BLaER1 (cell line): Measurements from ENCODE around the gene JCAD.

Source experiments
- H3K27ac ChIP-seq: shearing (Covaris generic); formaldehyde crosslinking; 2 replicates; pipeline ENCODE4 v1.8.1; 2022
- H3K27me3 ChIP-seq: shearing (Covaris generic); formaldehyde crosslinking; 2 replicates; pipeline ENCODE4 v1.8.1; 2022
- H3K36me3 ChIP-seq: shearing (Covaris generic); formaldehyde crosslinking; 2 replicates; pipeline ENCODE4 v1.8.1; 2022
- H3K4me1 ChIP-seq: shearing (Covaris generic); formaldehyde crosslinking; 2 replicates; pipeline ENCODE4 v1.8.1; 2022
- H3K4me2 ChIP-seq: shearing (Covaris generic); formaldehyde crosslinking; 2 replicates; pipeline ENCODE4 v1.8.1; 2022
- H3K4me3 ChIP-seq: shearing (Covaris generic); formaldehyde crosslinking; 2 replicates; pipeline ENCODE4 v1.8.1; 2022
- H3K9ac ChIP-seq: shearing (Covaris generic); formaldehyde crosslinking; 2 replicates; pipeline ENCODE4 v1.8.1; 2022
- H3K9me3 ChIP-seq: shearing (Covaris generic); formaldehyde crosslinking; 2 replicates; pipeline ENCODE4 v1.8.1; 2022
- H4K20me1 ChIP-seq: shearing (Covaris generic); formaldehyde crosslinking; 2 replicates; pipeline ENCODE4 v1.8.1; 2022
- Cebpa-rat ChIP-seq: shearing (Covaris generic); IDR thresholded peaks from 2 replicates; pipeline ENCODE4 v1.8.1; 2022

The JCAD gene

GRCh38 chr10:30057894-30058556, 1.4 kb downstream of the JCAD start:
- H3K9me3 ChIP-seq, result no peaks in the 10 kb centered on the region
- H3K4me1 ChIP-seq, result peaks cover 13% of the 10 kb centered on the region
- H4K20me1 ChIP-seq, result no peaks in the 10 kb centered on the region
- TF ChIP-seq Cebpa-rat, result no peak
- H3K4me3 ChIP-seq, result no peak overlapping the region
- H3K27me3 ChIP-seq, result peaks cover 20% of the 10 kb centered on the region
- H3K27ac ChIP-seq, result no peak overlapping the region
- peak overlapping the region; percentile 95; the same call in 1 of the 2 replicates for H3K4me2 ChIP-seq
- no peaks in the 10 kb centered on the region for H3K36me3 ChIP-seq
- no peak overlapping the region for H3K9ac ChIP-seq

DNA sequence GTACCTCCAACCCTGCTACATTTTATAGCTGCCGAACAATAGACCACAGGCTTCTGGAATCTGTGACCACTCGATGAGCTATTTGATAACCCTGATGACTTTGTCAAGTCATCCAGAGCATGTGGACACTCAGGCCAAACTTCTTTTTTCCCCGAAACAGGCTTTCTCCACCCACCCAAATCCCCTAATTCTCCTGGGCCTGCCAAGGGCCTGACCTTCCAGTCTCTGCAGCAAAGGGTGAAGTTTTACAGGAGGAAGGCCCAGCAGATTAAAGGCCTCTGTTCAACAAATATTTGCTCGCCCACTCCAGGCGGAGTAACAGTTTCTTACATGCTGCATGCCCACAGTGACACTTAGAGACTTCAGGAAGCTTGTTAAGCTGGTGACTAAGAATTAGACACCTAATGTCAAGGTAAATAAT, 2.0 kb downstream of the JCAD start:
- Histone ChIP-seq H4K20me1 (no peaks in the 10 kb centered on the region), H3K27ac (no peak overlapping the region), H3K27me3 (peaks cover 20% of the 10 kb centered on the region), H3K4me1 (peaks cover 13% of the 10 kb centered on the region), H3K4me3 (no peak overlapping the region), H3K36me3 (no peaks in the 10 kb centered on the region), H3K9ac (no peak overlapping the region), H3K9me3 (no peaks in the 10 kb centered on the region), H3K4me2 (no peak overlapping the region)
- TF ChIP-seq Cebpa-rat, result no peak

DNA sequence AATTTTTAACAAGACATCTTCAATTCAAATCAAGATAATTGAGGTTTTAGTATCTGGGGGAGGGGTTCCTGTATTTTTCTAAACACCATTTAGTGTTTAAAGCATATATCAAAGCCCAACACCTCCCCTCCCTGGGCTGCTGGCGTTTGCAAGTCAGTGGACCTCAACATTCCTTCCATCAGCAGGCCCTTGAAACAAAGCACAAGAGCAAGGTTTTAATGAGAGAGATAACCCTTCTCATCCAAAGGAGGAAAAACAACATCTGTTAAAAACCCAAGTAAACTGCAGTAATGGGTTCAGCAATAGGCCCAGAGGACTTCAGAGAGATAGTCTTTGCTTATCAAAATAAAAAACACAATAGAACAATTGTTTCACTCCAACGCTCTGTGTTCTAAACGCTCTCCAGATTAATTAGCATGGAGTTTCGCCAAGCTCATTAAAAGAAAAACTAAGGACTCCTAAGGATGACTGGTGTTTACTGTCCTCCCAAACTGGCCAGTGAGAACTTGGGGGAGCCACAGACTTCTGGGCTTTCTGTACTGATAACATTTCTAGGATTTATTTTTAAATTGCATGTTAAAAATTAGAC, 2.5 kb downstream of the JCAD start:
- no peaks in the 10 kb centered on the region for H3K36me3 ChIP-seq
- H4K20me1 ChIP-seq, result no peaks in the 10 kb centered on the region
- H3K9me3 ChIP-seq, result no peaks in the 10 kb centered on the region
- no peak overlapping the region for H3K9ac ChIP-seq
- no peak overlapping the region for H3K27ac ChIP-seq
- H3K27me3 ChIP-seq, result peaks cover 20% of the 10 kb centered on the region
- H3K4me2 ChIP-seq, result no peak overlapping the region
- peaks cover 13% of the 10 kb centered on the region for H3K4me1 ChIP-seq
- no peak for TF ChIP-seq Cebpa-rat
- H3K4me3 ChIP-seq, result no peak overlapping the region

DNA sequence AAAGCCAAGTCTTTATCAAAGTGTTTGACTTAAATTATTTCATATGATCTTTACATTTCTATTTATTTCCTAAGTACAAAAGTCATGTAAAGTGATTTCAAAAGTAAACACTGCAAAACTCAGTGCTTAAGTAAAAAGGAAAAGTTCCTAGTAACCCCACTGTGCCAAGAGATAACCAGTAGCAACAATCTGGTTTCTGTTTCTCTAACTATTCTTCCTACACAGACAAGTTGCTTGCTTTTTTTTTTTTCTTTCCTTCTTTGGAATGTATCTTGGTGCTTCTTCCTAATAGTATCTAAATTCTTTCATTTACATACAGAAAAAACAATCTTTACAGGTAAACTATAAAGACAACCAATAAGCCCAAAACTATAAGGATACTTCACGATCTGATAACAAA, 3.1 kb downstream of the JCAD start:
- H3K27ac ChIP-seq, result no peak overlapping the region
- no peak overlapping the region for H3K4me2 ChIP-seq
- H3K36me3 ChIP-seq, result no peaks in the 10 kb centered on the region
- H3K9ac ChIP-seq, result no peak overlapping the region
- no peaks in the 10 kb centered on the region for H4K20me1 ChIP-seq
- H3K4me3 ChIP-seq, result no peak overlapping the region
- H3K4me1 ChIP-seq, result peaks cover 13% of the 10 kb centered on the region
- H3K9me3 ChIP-seq, result no peaks in the 10 kb centered on the region
- peaks cover 20% of the 10 kb centered on the region for H3K27me3 ChIP-seq
- TF ChIP-seq Cebpa-rat, result no peak

GRCh38 chr10:30055226-30055662, 4.1 kb downstream of the JCAD start:
- H3K4me1 ChIP-seq, result peaks cover 13% of the 10 kb centered on the region
- no peak overlapping the region for H3K4me2 ChIP-seq
- no peaks in the 10 kb centered on the region for H4K20me1 ChIP-seq
- no peak overlapping the region for H3K9ac ChIP-seq
- H3K9me3 ChIP-seq, result no peaks in the 10 kb centered on the region
- no peak overlapping the region for H3K27ac ChIP-seq
- H3K4me3 ChIP-seq, result no peak overlapping the region
- H3K36me3 ChIP-seq, result no peaks in the 10 kb centered on the region
- TF ChIP-seq Cebpa-rat, result no peak
- H3K27me3 ChIP-seq, result peaks cover 20% of the 10 kb centered on the region

- Histone ChIP-seq H3K9me3 (no peaks in the 10 kb centered on the region), H3K27me3 (no peaks in the 10 kb centered on the region), H3K36me3 (no peaks in the 10 kb centered on the region), H3K4me2 (no peak overlapping the region), H3K9ac (no peak overlapping the region), H3K27ac (no peak overlapping the region), H4K20me1 (no peaks in the 10 kb centered on the region), H3K4me3 (no peak overlapping the region), H3K4me1 (peaks cover 26% of the 10 kb centered on the region)
- no peak for TF ChIP-seq Cebpa-rat
Observed at GRCh38 chr10:30052062-30052461, 7.3 kb downstream of the JCAD start.

- Histone ChIP-seq H3K4me1 (peaks cover 26% of the 10 kb centered on the region), H3K4me2 (no peak overlapping the region), H3K27ac (no peak overlapping the region), H4K20me1 (no peaks in the 10 kb centered on the region), H3K9ac (no peak overlapping the region), H3K9me3 (no peaks in the 10 kb centered on the region), H3K36me3 (no peaks in the 10 kb centered on the region), H3K4me3 (no peak overlapping the region), H3K27me3 (no peaks in the 10 kb centered on the region)
- no peak for TF ChIP-seq Cebpa-rat
Observed at GRCh38 chr10:30051220-30051619, 8.2 kb downstream of the JCAD start.

- TF ChIP-seq Cebpa-rat, result no peak
- no peaks in the 10 kb centered on the region for H3K9me3 ChIP-seq
Observed at GRCh38 chr10:30050411-30050810, 9.0 kb downstream of the JCAD start.

DNA sequence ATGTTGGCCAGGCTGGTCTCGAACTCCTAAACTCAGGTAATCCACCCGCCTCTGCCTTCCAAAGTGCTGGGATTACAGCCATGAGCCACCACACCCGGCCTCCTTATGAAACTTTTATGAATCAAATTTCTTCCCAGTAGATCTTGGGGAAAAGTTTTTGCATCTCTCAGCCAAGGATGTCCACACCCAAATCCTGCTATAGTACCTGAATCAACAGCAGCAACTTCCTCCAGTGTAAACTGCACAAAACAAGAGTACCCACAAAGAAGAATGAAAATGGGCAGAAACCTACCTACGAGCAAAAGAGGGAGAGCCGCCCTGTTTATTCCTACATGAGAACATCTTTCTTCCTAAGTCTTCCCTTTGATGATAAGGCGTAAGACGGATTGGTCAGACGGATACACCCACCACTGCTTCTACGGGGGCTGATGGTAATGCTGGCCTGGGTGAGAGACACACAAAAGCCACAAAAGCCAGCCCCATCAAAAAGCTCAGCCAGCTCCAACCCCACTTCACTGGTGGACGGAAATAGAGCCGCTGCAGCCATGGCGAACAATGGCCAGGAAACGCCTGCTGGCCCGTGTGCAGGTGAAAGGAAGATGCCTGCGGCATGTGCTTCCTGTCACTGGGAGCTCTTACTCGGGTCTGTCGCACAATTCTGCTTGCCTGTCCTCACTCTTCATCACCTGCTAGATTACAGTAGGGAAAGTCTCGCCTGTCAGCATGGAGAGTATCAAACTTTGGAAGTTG, 10.4 kb downstream of the JCAD start:
- Histone ChIP-seq H3K4me2 (peak overlapping the region; percentile 80), H3K4me3 (no peak overlapping the region), H4K20me1 (no peaks in the 10 kb centered on the region), H3K27me3 (no peaks in the 10 kb centered on the region), H3K4me1 (peaks cover 26% of the 10 kb centered on the region), H3K9ac (no peak overlapping the region), H3K27ac (no peak overlapping the region), H3K9me3 (no peaks in the 10 kb centered on the region), H3K36me3 (no peaks in the 10 kb centered on the region)
- no peak for TF ChIP-seq Cebpa-rat

More at GRCh38 chr10:30050411-30050810, 9.0 kb downstream of the JCAD start:
- Histone ChIP-seq H3K4me1 (peaks cover 26% of the 10 kb centered on the region), H3K36me3 (no peaks in the 10 kb centered on the region), H3K4me3 (no peak overlapping the region), H3K4me2 (no peak overlapping the region), H4K20me1 (no peaks in the 10 kb centered on the region), H3K9ac (no peak overlapping the region), H3K27me3 (no peaks in the 10 kb centered on the region), H3K27ac (no peak overlapping the region)

GRCh38 chr10:30047924-30048531, 11.4 kb downstream of the JCAD start:
- no peak for TF ChIP-seq Cebpa-rat
- Histone ChIP-seq H3K4me1 (peaks cover 36% of the 10 kb centered on the region), H3K27ac (no peak overlapping the region), H3K4me3 (no peak overlapping the region), H3K36me3 (no peaks in the 10 kb centered on the region), H3K9ac (no peak overlapping the region), H4K20me1 (no peaks in the 10 kb centered on the region), H3K9me3 (no peaks in the 10 kb centered on the region), H3K4me2 (peak overlapping the region; percentile 80), H3K27me3 (no peaks in the 10 kb centered on the region)
